PC-9 (cell line): Measurements from ENCODE around the gene ELP1. TPM values are rescaled to one million over a fixed set of nuclear protein-coding genes. Genes with fewer than 3 reads are reported as not detected.
A peak's percentile ranks its signal among the peaks of the same experiment; 100 is the strongest.

Source experiments
- BruUV-seq: library from RNA; stranded (reverse); fragments of 400-500 nt; replicated peaks from 2 replicates; lab custom pipeline; 2021; lab: Mats Ljungman, UMichigan
- CTCF ChIA-PET: fragments of 300-600 bp; sonication (Branson Sonifier 250); formaldehyde crosslinking; loops from one replicate; lab custom pipeline; 2022; ENCODE audit warnings: antibody characterized with exemption; lab: Charles Lee
- POLR2A ChIA-PET: fragments of 300-600 bp; sonication (Branson Sonifier 250); formaldehyde crosslinking; loops from one replicate; lab custom pipeline; 2022; ENCODE audit warnings: antibody characterized with exemption; ENCODE audit not compliant: unreplicated experiment; lab: Charles Lee
- DNase-seq, 2 experiments: peaks; one replicate each; pipeline versions ENCODE4 v3.0.0 to v3.0.0-alpha.2; 2015 to 2022; ENCODE audit warnings: mixed read lengths in 1 of 2
- H2AFZ ChIP-seq: fragments of 200-600 bp; sonication (generic); 2 replicates; pipeline ENCODE4 v1.8.1; 2017; ENCODE audit warnings: antibody characterized with exemption
- H3F3A ChIP-seq: fragments of 200-600 bp; sonication (generic); 2 replicates; pipeline ENCODE4 v1.8.1; 2017; ENCODE audit warnings: antibody characterized with exemption, mild to moderate bottlenecking, low read depth; ENCODE audit not compliant: insufficient read depth
- H3K27ac ChIP-seq: fragments of 200-600 bp; sonication (generic); 2 replicates; pipeline ENCODE4 v1.6.1; 2016; ENCODE audit warnings: mixed run types
- H3K27me3 ChIP-seq: fragments of 200-600 bp; sonication (generic); 2 replicates; pipeline ENCODE4 v1.6.1; 2016; ENCODE audit warnings: low read depth, mixed run types; ENCODE audit not compliant: insufficient read depth
- H3K36me3 ChIP-seq: fragments of 200-600 bp; sonication (generic); 2 replicates; pipeline ENCODE4 v1.6.1; 2016; ENCODE audit warnings: low read depth, mixed run types
- H3K4me1 ChIP-seq: fragments of 200-600 bp; sonication (generic); replicated peaks from 2 replicates; pipeline ENCODE4 v1.6.1; 2016; ENCODE audit warnings: mixed run types; ENCODE audit not compliant: insufficient read depth
- H3K4me2 ChIP-seq: fragments of 200-600 bp; sonication (generic); 2 replicates; pipeline ENCODE4 v1.6.1; 2017; ENCODE audit warnings: mixed run types
- H3K4me3 ChIP-seq: fragments of 200-600 bp; sonication (generic); 2 replicates; pipeline ENCODE4 v1.6.1; 2016; ENCODE audit warnings: mixed run types
- H3K79me2 ChIP-seq: fragments of 200-600 bp; sonication (generic); 2 replicates; pipeline ENCODE4 v1.6.1; 2017; ENCODE audit warnings: low read depth, mixed run types
- H3K9me2 ChIP-seq: fragments of 200-600 bp; sonication (generic); 2 replicates; pipeline ENCODE4 v1.8.1; 2017; ENCODE audit warnings: mild to moderate bottlenecking; ENCODE audit not compliant: insufficient read depth
- H3K9me3 ChIP-seq: fragments of 200-600 bp; sonication (generic); 2 replicates; pipeline ENCODE4 v1.8.1; 2016; ENCODE audit warnings: low read depth; ENCODE audit not compliant: insufficient read depth
- H4K20me1 ChIP-seq: fragments of 200-600 bp; sonication (generic); 2 replicates; pipeline ENCODE4 v1.8.1; 2017; ENCODE audit not compliant: insufficient read depth
- CTCF ChIP-seq: fragments of 200-600 bp; sonication (generic); conservative IDR thresholded peaks from 2 replicates; pipeline ENCODE4 v1.6.1; 2017; ENCODE audit warnings: mixed run types, antibody characterized with exemption, mild to moderate bottlenecking, moderate library complexity
- EZH2 ChIP-seq: fragments of 200-600 bp; sonication (generic); IDR thresholded peaks from 2 replicates; pipeline ENCODE4 v1.8.0; 2017; ENCODE audit warnings: antibody characterized with exemption, low read depth
- intact Hi-C: fragments of 100-400 bp; cut with micrococcal nuclease; formaldehyde crosslinking; loops from one replicate; pipeline ENCODE4 v1.10.0; 2022; ENCODE audit not compliant: unreplicated experiment
- total RNA-seq: library from RNA; stranded (reverse); gene quantifications from 2 replicates; pipeline ENCODE4 v1.2.3, GENCODE V29; 2021

The ELP1 gene
- total RNA-seq, 1 experiment from 2014 or later: 35.1 TPM

DNA sequence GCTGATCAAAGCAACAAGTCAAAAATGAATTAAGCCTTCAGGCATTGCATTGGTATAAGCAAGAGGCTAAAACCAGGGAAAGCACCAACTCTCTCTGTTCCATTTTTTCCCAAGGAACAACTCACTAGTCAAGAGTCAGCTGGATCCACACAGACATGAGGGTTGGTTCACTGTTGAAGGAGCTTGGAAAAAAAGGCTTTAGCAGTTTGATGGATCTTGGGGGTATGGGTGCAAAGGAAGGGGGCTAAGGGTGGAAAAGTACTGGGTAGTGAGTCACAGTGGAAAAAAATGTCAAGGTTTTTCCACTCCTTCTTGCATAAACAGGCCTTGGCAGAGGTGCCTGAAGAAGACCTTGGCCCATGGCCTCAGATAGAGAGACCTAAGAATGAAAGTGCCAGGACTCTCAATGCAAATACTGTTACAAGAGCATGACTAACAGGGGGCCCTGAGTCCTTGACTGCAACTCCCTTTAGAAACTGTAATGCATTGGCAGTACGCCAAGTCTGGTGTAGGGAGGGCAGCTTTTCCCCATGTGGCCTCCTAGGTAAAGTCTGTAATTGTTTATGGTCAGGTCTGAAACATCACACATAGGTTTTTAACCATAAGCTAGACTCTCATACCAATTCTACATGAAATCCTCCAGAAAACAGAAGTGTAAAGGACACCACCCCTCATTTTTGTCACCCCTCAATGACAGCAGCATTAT, 48.1 kb downstream of the ELP1 start:
- H4K20me1 ChIP-seq: no peaks in the 10 kb centered on the region

GRCh38 chr9:108884701-108885100, 49.2 kb downstream of the ELP1 start:
- POLR2A ChIA-PET: no interaction called here
- BruUV-seq: no TSS peak
- peaks cover 11% of the 10 kb centered on the region; the same call in 1 of the 2 replicates for H3F3A ChIP-seq
- H3K9me2 ChIP-seq: no peaks in the 10 kb centered on the region
- H3K79me2 ChIP-seq: no peaks in the 10 kb centered on the region
- H3K4me2 ChIP-seq: no peak overlapping the region
- H3K4me1 ChIP-seq: peaks cover 9% of the 10 kb centered on the region
- intact Hi-C loops: no loop called here
- no peaks in the 10 kb centered on the region for H3K27me3 ChIP-seq
- no peak overlapping the region for H3K4me3 ChIP-seq
- TF ChIP-seq EZH2 (no peak), CTCF (no peak)
- no peak overlapping the region for H2AFZ ChIP-seq
- no peaks in the 10 kb centered on the region for H3K9me3 ChIP-seq
- no peak overlapping the region for H3K27ac ChIP-seq
- CTCF ChIA-PET: no interaction called here
- no peak for DNase-seq
- H4K20me1 ChIP-seq: no peaks in the 10 kb centered on the region
- peaks cover 14% of the 10 kb centered on the region for H3K36me3 ChIP-seq

More for the DNA sequence above, 48.1 kb downstream of the ELP1 start:
- DNase-seq: peak; percentile 35 to 50
- no TSS peak for BruUV-seq
- CTCF ChIA-PET: interaction anchor here (0.8 kb wide), 1 partner anchor 49 kb away, joined by 3 read pairs; the partner anchor contains the start of gene ABITRAM
- TF ChIP-seq EZH2: no peak
- no peak for TF ChIP-seq CTCF
- Histone ChIP-seq H3K27ac (peak overlapping the region; percentile 7; the same call in 1 of the 2 replicates), H3K4me2 (no peak overlapping the region), H3K27me3 (no peaks in the 10 kb centered on the region), H3K36me3 (peaks cover 14% of the 10 kb centered on the region), H3F3A (peaks cover 11% of the 10 kb centered on the region; the same call in 1 of the 2 replicates), H2AFZ (no peak overlapping the region), H3K4me3 (no peak overlapping the region), H3K79me2 (no peaks in the 10 kb centered on the region), H3K9me2 (no peaks in the 10 kb centered on the region), H3K9me3 (no peaks in the 10 kb centered on the region), H3K4me1 (peaks cover 9% of the 10 kb centered on the region)
- intact Hi-C loops: no loop called here
- POLR2A ChIA-PET: no interaction called here

DNA sequence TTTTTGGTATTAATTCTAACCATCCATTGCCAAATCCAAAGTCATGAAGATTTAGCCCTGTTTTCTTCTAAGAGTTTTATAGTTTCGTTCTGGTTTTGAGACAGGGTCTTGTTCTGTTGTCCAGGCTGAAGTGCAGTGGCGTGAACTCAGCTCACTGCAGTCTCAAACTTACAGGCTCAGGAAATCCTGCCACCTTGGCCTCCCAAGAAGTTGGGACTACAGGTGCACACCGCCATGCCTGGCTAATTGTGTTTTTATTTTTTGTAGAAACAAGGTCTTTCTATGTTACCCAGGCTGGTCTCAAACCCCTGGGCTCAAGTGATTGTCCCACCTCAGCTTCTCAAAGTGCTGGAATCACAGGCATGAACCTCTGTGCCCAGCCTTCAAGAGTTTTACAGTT, 50.8 kb downstream of the ELP1 start:
- intact Hi-C loops: no loop called here
- BruUV-seq: no TSS peak

More for the DNA sequence above, 50.8 kb downstream of the ELP1 start:
- Histone ChIP-seq H2AFZ (no peak overlapping the region), H3K27ac (no peak overlapping the region), H3K79me2 (no peaks in the 10 kb centered on the region), H4K20me1 (no peaks in the 10 kb centered on the region), H3K9me2 (no peaks in the 10 kb centered on the region), H3K4me3 (no peak overlapping the region), H3K4me2 (no peak overlapping the region), H3K36me3 (peaks cover 19% of the 10 kb centered on the region), H3K27me3 (no peaks in the 10 kb centered on the region), H3K4me1 (peaks cover 9% of the 10 kb centered on the region), H3F3A (peaks cover 11% of the 10 kb centered on the region; the same call in 1 of the 2 replicates), H3K9me3 (no peaks in the 10 kb centered on the region)
- POLR2A ChIA-PET: no interaction called here
- DNase-seq: no peak
- CTCF ChIA-PET: no interaction called here
- no peak for TF ChIP-seq EZH2
- no peak for TF ChIP-seq CTCF
